ENCODE measurements around the gene COL4A2.

COL4A2 gene

GRCh38 chr13:110405597-110406450, 98.7 kb downstream of the COL4A2 start:
- H3K4me3 ChIP-seq (ENCODE audit: low read depth, low read length), result no peak overlapping the region
- no peak for TF ChIP-seq CTCF (IDR thresholded peaks at IDR 0.05; ENCODE audit: low read depth, low read length, missing control alignments)
- DNase-seq (ENCODE audit: low read depth), result no peak

DNA sequence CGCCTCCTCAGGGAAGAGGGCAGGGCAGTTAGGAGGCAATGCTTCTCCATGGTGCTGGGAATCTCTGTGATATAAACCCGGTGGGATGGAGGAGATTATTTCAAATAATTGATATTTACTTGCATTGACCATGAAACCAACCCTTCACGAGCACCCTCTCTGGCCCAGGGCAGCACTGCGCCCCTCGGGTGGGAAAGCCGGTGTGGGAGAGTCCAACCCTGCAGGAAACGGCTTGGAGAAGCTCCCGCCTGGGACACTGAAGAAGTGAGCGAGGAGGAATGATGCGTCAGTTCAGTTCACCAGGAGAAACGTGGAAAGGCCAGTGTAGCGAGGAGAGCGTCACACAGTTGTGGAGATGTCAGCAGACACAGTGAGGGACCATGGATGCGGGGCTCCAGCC, 99.9 kb downstream of the COL4A2 start:
- no peak for DNase-seq (ENCODE audit: low read depth)
- H3K4me3 ChIP-seq (ENCODE audit: low read depth, low read length), result no peak overlapping the region
- TF ChIP-seq CTCF (IDR thresholded peaks at IDR 0.05; ENCODE audit: low read depth, low read length, missing control alignments), result no peak

- no peak for TF ChIP-seq CTCF (IDR thresholded peaks at IDR 0.05; ENCODE audit: low read depth, low read length, missing control alignments)
- no peak overlapping the region for H3K4me3 ChIP-seq (ENCODE audit: low read depth, low read length)
- DNase-seq (ENCODE audit: low read depth), result no peak
These were observed 100.4 kb downstream of the COL4A2 start for GRCh38 chr13:110407531-110407930.

DNA sequence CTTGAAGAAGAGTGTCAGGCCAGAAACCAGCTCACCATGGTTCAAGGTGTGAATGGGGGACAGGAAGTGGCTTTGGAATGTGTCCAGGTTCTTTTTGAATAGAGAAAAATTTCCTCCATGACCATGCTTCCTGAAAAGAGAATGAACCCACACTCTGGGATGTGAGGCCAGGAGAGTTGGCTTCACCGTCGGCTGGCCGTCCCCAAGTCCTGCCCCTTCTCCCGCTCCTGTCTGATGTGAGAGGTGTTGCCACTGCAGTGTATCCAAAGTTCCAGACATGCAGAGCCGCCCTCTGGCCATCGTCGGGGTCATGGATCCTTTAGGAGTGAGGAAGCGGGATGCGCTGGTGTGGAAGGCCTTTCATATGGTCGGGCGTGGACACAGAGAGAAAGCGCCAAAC, 101.2 kb downstream of the COL4A2 start:
- no peak overlapping the region for H3K4me3 ChIP-seq (ENCODE audit: low read depth, low read length)
- DNase-seq (ENCODE audit: low read depth), result no peak
- no peak for TF ChIP-seq CTCF (IDR thresholded peaks at IDR 0.05; ENCODE audit: low read depth, low read length, missing control alignments)

DNA sequence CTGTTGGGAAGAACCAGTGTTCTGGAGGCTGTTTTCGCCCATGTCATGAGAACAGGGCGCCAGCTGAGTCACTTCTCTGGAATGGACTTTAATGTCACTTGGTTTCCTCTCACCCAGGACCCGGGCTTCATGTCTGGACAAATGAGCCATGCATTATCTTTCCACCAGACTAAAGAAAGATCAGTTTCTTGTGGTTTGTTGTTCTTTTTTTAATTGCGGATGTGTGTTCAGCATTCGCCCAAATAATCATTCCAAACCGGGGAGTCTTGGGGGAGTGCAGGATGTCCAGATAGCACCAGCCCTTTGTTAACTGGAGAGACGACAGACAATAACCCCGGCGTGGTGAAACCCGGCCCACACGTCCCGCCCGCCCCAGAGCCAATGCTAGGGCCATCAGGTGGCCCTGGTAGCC, 102.5 kb downstream of the COL4A2 start:
- TF ChIP-seq CTCF (IDR thresholded peaks at IDR 0.05; ENCODE audit: low read depth, low read length, missing control alignments), result no peak
- no peak overlapping the region for H3K4me3 ChIP-seq (ENCODE audit: low read depth, low read length)
- DNase-seq (ENCODE audit: low read depth), result no peak

DNA sequence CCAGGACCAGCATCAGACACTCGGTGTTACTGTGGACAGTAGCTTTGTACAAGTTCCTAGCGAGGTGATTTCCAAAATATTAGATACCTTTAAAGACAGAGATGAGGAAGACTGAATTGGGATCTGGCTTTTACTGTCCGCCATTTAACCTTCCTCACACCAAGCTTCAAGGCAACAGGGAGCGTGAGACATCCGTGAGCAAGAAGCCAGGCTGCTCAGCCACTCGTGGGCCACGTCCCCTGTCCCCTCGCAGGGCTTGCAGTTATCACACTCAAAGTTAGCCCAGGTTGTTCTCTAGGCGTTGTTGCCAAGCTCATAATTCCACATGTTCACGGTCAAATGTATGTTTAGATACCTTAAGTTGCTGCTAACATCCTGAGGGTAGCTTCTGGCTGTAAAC, 102.9 kb downstream of the COL4A2 start:
- no peak overlapping the region for H3K4me3 ChIP-seq (ENCODE audit: low read depth, low read length)
- no peak for DNase-seq (ENCODE audit: low read depth)
- TF ChIP-seq CTCF (IDR thresholded peaks at IDR 0.05; ENCODE audit: low read depth, low read length, missing control alignments), result no peak
